LNCAP (cell line): ENCODE measurements around the gene GALNT4.

Experiments used
- TF ChIP-seq, protein P1 (sequence below): fragments of 450-650 bp; IDR thresholded peaks from 2 replicates; pipeline ENCODE4 v1.5.1; 2017; ENCODE audit warnings: mild to moderate bottlenecking

The GALNT4 gene

GRCh38 chr12:89559753-89560152, 35.2 kb upstream of the GALNT4 start:
- TF ChIP-seq, protein P1, sequence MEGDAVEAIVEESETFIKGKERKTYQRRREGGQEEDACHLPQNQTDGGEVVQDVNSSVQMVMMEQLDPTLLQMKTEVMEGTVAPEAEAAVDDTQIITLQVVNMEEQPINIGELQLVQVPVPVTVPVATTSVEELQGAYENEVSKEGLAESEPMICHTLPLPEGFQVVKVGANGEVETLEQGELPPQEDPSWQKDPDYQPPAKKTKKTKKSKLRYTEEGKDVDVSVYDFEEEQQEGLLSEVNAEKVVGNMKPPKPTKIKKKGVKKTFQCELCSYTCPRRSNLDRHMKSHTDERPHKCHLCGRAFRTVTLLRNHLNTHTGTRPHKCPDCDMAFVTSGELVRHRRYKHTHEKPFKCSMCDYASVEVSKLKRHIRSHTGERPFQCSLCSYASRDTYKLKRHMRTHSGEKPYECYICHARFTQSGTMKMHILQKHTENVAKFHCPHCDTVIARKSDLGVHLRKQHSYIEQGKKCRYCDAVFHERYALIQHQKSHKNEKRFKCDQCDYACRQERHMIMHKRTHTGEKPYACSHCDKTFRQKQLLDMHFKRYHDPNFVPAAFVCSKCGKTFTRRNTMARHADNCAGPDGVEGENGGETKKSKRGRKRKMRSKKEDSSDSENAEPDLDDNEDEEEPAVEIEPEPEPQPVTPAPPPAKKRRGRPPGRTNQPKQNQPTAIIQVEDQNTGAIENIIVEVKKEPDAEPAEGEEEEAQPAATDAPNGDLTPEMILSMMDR: no peak

- TF ChIP-seq, protein P1: no peak
These were observed 32.4 kb upstream of the GALNT4 start for GRCh38 chr12:89556976-89557375.

GRCh38 chr12:89552376-89552775, 27.8 kb upstream of the GALNT4 start:
- TF ChIP-seq, protein P1: no peak

GRCh38 chr12:89551747-89552146, 27.2 kb upstream of the GALNT4 start:
- TF ChIP-seq, protein P1: no peak

GRCh38 chr12:89547101-89547500, 22.5 kb upstream of the GALNT4 start:
- TF ChIP-seq, protein P1: no peak

DNA sequence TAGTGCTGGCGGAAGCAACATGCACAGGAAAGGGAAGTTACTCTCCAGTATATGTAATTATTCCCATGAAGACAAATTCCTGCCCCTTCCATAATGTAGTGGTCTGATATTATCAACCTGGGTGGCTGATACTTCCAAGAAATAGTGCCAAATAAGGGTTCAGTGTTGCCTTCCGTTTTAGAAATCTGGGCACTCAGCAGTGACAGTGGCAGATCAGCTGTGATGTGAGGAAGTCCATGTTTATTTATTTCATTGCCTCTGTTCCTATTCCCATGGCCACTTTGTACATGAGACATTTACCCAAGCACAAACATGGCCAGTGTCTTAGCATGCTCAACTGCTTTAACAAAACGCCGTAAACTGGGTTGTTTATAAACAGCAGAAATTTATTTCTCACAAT, 21.6 kb upstream of the GALNT4 start:
- TF ChIP-seq, protein P1: no peak

GRCh38 chr12:89544681-89545184, 20.1 kb upstream of the GALNT4 start:
- TF ChIP-seq, protein P1: no peak

DNA sequence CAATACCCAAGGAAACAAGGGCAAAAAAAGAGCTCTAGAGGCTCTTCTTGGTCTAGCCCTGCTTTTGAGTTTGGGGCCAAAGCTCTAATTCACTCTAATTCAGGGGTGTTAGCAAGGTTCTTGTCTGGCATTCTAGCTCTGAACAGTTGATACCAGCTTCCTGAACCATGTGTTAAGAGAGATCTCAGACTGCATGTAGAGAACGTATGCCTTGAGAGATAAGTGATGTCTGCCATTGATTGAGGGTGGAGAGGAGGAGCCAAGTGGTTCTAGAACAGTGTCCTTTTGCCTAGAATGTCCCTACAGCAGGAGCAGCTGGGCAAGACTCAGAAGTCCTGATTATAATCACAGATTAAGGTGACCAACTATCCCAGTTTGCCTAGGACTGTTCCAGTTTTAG, 19.4 kb upstream of the GALNT4 start:
- TF ChIP-seq, protein P1: no peak
